Measurements from ENCODE around the gene SMAD4. TPM values are rescaled to one million over a fixed set of nuclear protein-coding genes. Genes with fewer than 3 reads are reported as not detected.
A peak's percentile ranks its signal among the peaks of the same experiment; 100 is the strongest.

SMAD4 gene
- total RNA-seq, 1 experiment from 2014 or later, result 105 TPM

DNA sequence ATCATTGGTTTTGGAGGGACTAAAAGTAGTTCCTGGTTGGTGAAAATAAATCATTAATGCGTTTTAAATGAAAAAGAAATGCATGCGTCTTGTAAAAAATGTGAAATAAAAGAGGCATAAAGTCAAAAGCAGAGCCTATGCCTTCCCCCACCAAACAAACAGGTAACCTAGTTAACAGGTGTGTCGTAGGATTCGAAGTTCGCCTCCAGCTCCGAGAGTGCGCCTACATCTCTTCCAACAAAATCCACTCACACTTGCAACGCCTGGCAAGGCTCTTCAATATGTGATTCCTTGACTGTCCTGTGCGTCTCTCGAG, 677 bp upstream of the SMAD4 start:
- peaks cover 55% of the 10 kb centered on the region for H3K4me1 Mint-ChIP-seq
- POLR2A ChIA-PET, result interaction anchor here (1.1 to 2.5 kb wide), 8 partner anchors 10 to 168 kb away, joined by 3 to 12 read pairs (median 6); partner anchors contain the start of genes ELAC1, ME2 and MEX3C
- TF ChIP-seq, protein P1, sequence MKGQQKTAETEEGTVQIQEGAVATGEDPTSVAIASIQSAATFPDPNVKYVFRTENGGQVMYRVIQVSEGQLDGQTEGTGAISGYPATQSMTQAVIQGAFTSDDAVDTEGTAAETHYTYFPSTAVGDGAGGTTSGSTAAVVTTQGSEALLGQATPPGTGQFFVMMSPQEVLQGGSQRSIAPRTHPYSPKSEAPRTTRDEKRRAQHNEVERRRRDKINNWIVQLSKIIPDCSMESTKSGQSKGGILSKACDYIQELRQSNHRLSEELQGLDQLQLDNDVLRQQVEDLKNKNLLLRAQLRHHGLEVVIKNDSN (CRISPR knock-in tag; IDR thresholded peaks at IDR 0.05), result no peak
- TF ChIP-seq, protein P2, sequence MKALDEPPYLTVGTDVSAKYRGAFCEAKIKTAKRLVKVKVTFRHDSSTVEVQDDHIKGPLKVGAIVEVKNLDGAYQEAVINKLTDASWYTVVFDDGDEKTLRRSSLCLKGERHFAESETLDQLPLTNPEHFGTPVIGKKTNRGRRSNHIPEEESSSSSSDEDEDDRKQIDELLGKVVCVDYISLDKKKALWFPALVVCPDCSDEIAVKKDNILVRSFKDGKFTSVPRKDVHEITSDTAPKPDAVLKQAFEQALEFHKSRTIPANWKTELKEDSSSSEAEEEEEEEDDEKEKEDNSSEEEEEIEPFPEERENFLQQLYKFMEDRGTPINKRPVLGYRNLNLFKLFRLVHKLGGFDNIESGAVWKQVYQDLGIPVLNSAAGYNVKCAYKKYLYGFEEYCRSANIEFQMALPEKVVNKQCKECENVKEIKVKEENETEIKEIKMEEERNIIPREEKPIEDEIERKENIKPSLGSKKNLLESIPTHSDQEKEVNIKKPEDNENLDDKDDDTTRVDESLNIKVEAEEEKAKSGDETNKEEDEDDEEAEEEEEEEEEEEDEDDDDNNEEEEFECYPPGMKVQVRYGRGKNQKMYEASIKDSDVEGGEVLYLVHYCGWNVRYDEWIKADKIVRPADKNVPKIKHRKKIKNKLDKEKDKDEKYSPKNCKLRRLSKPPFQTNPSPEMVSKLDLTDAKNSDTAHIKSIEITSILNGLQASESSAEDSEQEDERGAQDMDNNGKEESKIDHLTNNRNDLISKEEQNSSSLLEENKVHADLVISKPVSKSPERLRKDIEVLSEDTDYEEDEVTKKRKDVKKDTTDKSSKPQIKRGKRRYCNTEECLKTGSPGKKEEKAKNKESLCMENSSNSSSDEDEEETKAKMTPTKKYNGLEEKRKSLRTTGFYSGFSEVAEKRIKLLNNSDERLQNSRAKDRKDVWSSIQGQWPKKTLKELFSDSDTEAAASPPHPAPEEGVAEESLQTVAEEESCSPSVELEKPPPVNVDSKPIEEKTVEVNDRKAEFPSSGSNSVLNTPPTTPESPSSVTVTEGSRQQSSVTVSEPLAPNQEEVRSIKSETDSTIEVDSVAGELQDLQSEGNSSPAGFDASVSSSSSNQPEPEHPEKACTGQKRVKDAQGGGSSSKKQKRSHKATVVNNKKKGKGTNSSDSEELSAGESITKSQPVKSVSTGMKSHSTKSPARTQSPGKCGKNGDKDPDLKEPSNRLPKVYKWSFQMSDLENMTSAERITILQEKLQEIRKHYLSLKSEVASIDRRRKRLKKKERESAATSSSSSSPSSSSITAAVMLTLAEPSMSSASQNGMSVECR (CRISPR knock-in tag; IDR thresholded peaks at IDR 0.05; ENCODE audit: borderline replicate concordance), result no peak
- TF ChIP-seq CREM (CRISPR knock-in tag; IDR thresholded peaks at IDR 0.05) (no peak), ZNF138 (CRISPR knock-in tag; conservative IDR thresholded peaks at IDR 0.05) (no peak), TEAD1 (CRISPR knock-in tag; IDR thresholded peaks at IDR 0.05) (no peak), JAZF1 (CRISPR knock-in tag; IDR thresholded peaks at IDR 0.05) (no peak), ATF1 (CRISPR knock-in tag; IDR thresholded peaks at IDR 0.05) (no peak), FOXJ3 (CRISPR knock-in tag; IDR thresholded peaks at IDR 0.05; ENCODE audit: borderline replicate concordance) (no peak), ZNF416 (CRISPR knock-in tag; IDR thresholded peaks at IDR 0.05) (no peak)
- TF ChIP-seq, protein P3, sequence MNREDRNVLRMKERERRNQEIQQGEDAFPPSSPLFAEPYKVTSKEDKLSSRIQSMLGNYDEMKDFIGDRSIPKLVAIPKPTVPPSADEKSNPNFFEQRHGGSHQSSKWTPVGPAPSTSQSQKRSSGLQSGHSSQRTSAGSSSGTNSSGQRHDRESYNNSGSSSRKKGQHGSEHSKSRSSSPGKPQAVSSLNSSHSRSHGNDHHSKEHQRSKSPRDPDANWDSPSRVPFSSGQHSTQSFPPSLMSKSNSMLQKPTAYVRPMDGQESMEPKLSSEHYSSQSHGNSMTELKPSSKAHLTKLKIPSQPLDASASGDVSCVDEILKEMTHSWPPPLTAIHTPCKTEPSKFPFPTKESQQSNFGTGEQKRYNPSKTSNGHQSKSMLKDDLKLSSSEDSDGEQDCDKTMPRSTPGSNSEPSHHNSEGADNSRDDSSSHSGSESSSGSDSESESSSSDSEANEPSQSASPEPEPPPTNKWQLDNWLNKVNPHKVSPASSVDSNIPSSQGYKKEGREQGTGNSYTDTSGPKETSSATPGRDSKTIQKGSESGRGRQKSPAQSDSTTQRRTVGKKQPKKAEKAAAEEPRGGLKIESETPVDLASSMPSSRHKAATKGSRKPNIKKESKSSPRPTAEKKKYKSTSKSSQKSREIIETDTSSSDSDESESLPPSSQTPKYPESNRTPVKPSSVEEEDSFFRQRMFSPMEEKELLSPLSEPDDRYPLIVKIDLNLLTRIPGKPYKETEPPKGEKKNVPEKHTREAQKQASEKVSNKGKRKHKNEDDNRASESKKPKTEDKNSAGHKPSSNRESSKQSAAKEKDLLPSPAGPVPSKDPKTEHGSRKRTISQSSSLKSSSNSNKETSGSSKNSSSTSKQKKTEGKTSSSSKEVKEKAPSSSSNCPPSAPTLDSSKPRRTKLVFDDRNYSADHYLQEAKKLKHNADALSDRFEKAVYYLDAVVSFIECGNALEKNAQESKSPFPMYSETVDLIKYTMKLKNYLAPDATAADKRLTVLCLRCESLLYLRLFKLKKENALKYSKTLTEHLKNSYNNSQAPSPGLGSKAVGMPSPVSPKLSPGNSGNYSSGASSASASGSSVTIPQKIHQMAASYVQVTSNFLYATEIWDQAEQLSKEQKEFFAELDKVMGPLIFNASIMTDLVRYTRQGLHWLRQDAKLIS (CRISPR knock-in tag; IDR thresholded peaks at IDR 0.05; ENCODE audit: borderline replicate concordance), result no peak
- TF ChIP-seq, protein P4, sequence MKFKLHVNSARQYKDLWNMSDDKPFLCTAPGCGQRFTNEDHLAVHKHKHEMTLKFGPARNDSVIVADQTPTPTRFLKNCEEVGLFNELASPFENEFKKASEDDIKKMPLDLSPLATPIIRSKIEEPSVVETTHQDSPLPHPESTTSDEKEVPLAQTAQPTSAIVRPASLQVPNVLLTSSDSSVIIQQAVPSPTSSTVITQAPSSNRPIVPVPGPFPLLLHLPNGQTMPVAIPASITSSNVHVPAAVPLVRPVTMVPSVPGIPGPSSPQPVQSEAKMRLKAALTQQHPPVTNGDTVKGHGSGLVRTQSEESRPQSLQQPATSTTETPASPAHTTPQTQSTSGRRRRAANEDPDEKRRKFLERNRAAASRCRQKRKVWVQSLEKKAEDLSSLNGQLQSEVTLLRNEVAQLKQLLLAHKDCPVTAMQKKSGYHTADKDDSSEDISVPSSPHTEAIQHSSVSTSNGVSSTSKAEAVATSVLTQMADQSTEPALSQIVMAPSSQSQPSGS (CRISPR knock-in tag; IDR thresholded peaks at IDR 0.05; ENCODE audit: borderline replicate concordance, low read depth), result no peak
- H3K9me3 Mint-ChIP-seq, result no peaks in the 10 kb centered on the region
- ATAC-seq (no peak; the same call in 1 of the 2 replicates), DNase-seq (ENCODE audit: low spot score) (no peak)
- no peaks in the 10 kb centered on the region for H3K27me3 Mint-ChIP-seq (ENCODE audit: low read depth)
- CTCF ChIA-PET, result interaction anchor here (0.9 to 1.7 kb wide), 5 partner anchors 10 to 151 kb away, joined by 3 to 4 read pairs (median 3); partner anchors contain the start of genes ELAC1 and ME2
- H3K4me3 Mint-ChIP-seq, result peak overlapping the region; percentile 82
- H3K27ac Mint-ChIP-seq, result peak overlapping the region; percentile 97
- H3K36me3 Mint-ChIP-seq, result peaks cover 4% of the 10 kb centered on the region; the same call in 1 of the 2 replicates

DNA sequence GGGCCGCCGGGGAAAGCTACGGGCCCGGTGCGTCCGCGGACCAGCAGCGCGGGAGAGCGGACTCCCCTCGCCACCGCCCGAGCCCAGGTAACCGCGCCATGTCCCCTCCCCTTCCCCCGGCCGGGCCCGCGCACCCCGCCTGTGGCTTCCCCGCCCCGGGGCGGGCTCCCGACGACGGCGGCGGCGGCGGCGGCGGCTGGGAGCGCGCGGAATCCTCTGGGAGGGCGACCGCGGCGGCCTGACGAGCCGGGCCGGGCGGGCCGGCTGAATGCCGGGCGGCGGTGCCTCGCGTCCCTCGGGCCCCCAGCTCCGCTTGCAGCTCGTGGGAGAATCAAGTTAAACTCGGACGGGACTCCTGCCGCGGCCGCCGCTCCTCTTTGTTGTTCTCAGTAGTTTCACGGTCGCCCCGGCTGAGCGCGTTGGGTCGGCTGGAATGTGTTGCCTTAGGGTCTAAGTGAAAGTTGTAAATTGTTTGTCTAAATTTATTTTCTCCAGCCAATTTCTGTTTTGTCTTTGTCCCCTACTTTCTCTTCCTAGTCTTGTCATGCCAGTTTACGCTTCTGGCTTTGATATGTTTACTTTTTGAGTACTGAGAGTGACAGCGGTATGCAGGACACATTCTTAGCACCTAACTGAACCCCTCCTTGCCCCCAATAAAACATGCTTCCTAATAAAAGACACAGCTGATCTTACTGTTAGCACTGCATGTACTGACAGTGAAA, 685 bp downstream of the SMAD4 start:
- Mint-ChIP-seq H3K9me3 (no peaks in the 10 kb centered on the region), H3K4me1 (peaks cover 67% of the 10 kb centered on the region), H3K4me3 (peak overlapping the region; percentile 98), H3K27ac (peak overlapping the region; percentile 93), H3K27me3 (ENCODE audit: low read depth) (no peaks in the 10 kb centered on the region), H3K36me3 (peaks cover 10% of the 10 kb centered on the region)
- TF ChIP-seq, protein P5, sequence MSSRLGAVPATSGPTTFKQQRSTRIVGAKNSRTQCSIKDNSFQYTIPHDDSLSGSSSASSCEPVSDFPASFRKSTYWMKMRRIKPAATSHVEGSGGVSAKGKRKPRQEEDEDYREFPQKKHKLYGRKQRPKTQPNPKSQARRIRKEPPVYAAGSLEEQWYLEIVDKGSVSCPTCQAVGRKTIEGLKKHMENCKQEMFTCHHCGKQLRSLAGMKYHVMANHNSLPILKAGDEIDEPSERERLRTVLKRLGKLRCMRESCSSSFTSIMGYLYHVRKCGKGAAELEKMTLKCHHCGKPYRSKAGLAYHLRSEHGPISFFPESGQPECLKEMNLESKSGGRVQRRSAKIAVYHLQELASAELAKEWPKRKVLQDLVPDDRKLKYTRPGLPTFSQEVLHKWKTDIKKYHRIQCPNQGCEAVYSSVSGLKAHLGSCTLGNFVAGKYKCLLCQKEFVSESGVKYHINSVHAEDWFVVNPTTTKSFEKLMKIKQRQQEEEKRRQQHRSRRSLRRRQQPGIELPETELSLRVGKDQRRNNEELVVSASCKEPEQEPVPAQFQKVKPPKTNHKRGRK (CRISPR knock-in tag; IDR thresholded peaks at IDR 0.05; ENCODE audit: borderline replicate concordance), result no peak
- no peak for TF ChIP-seq TP53 (CRISPR knock-in tag; IDR thresholded peaks at IDR 0.05)
- TF ChIP-seq IRF2 (CRISPR knock-in tag; IDR thresholded peaks at IDR 0.05; ENCODE audit: borderline replicate concordance, low read depth), result 0 out of 2 replicates have a peak, but pooled peaks have one; percentile 2
- ATAC-seq (peak; percentile 44), DNase-seq (ENCODE audit: low spot score) (peak; percentile 65)
- ChIA-PET POLR2A (interaction anchor here (0.6 to 2.5 kb wide), 12 partner anchors 8 to 167 kb away, joined by 3 to 12 read pairs (median 6); partner anchors contain the start of genes ELAC1, ME2 and MEX3C), CTCF (interaction anchor here (1.0 to 1.7 kb wide), 5 partner anchors 8 to 152 kb away, joined by 3 to 5 read pairs (median 4); partner anchors contain the start of genes ELAC1 and ME2)

Measured in WTC11 (cell line).